NCI-H226 (cell line): ENCODE data around the gene NWD2.

Experiments
- DNase-seq: peaks from one replicate; pipeline ENCODE4 v3.0.0-alpha.2; 2015

Gene NWD2

DNA sequence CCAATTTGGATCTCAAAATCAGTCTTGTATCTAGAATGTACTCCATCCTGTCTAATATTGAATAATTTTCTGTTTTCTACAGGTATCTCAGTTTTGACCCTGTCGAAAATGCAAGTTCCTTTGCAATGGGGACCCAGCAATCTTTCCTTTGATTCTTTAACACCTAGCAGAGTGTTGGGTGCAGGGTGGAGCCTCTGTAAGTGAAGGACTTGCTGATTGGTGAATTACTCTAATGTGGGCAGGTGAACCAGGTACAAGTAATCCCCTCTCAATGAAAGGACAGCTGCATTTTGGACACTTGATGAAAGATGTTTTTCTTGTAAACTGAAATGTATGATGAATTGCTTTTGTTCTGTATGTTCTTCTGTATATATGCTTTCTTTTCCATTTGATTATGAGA lies 54.9 kb downstream of the NWD2 start:
- DNase-seq: no peak

GRCh38 chr4:37304612-37305011 lies 60.1 kb downstream of the NWD2 start:
- no peak for DNase-seq

DNA sequence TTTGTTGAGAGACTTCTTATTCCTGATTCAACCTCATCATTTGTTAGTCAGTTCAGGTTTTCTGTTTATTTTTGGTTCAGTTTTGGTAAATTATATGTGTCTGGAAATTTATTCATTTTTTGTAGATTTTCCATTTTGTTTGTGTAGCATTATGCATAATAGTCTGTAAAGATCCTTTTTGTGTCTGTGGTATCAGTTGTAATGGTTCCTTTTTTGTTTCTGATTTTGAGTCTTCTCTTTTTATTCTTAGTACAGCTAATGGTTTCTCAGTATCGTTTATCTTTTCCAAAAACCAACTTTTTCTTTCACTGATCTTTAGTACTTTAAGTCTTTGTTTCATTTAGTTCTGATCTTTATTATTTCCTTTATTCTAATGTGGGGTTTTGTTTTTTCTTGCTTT lies 61.4 kb downstream of the NWD2 start:
- no peak for DNase-seq

GRCh38 chr4:37317104-37317643 lies 72.6 kb downstream of the NWD2 start:
- no peak for DNase-seq

GRCh38 chr4:37320513-37321235 lies 76.1 kb downstream of the NWD2 start:
- DNase-seq: no peak

- DNase-seq: no peak
These were observed 77.6 kb downstream of the NWD2 start for GRCh38 chr4:37322122-37322521.

- DNase-seq: no peak
These were observed 80.0 kb downstream of the NWD2 start for GRCh38 chr4:37324546-37324945.

DNA sequence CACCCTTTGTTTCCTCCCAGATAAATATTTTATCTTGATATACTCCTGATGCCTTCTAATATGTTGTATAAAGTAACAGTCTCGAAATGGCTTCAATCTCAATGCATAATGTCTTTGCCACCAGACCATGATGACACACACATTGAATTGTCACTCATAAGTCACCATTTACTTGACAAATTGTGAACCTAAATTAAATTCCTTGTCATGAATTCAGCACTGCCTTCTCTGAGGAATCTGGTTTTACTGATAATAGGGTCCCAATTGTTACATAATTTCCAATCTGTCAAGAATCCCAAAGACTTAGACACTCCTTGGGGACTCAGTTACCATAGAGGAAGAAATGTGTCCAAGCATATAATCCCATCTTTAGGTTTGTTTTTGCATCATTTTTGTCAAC lies 82.3 kb downstream of the NWD2 start:
- DNase-seq: no peak

GRCh38 chr4:37338972-37339371 lies 94.4 kb downstream of the NWD2 start:
- DNase-seq: no peak

GRCh38 chr4:37358748-37359147 lies 114.2 kb downstream of the NWD2 start:
- DNase-seq: no peak

DNA sequence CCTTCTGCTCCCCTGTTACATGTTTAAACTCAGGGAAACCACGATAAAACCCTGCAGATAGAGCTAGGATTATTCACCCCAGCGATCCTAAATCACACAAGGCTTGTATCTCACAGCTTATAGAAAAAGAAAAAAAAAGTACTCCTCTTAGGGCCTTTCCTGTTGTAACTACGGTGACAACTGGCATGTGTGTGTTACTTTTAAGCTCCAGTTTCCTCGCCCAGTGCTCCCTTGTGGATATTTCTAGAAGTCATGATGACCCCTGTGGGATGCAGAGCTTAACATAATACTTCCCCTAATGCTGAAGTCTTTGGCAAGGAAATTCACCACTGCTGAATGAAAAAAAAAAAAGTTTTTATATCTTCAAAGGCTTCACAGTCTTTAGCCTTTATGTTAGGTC lies 114.7 kb downstream of the NWD2 start:
- no peak for DNase-seq

DNA sequence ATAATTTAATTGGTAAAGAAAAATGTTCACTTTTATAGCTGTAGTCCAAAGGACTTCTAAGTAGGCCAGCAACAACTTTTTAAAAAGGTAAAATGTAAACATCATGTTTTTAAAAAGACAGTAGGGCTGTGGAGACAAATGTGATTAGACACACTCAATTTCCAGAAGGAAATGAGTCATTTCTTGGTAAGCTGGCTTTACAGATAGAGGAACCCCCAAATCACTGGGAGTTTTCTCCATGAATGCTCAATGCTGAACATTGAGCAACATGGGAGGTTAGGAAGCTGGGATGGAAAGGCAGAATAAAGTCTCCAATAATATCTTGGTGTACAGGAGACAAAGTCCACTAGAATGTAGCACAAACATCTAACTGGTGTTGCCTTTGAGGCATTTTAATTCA lies 121.3 kb downstream of the NWD2 start:
- DNase-seq: peak; percentile 58

DNA sequence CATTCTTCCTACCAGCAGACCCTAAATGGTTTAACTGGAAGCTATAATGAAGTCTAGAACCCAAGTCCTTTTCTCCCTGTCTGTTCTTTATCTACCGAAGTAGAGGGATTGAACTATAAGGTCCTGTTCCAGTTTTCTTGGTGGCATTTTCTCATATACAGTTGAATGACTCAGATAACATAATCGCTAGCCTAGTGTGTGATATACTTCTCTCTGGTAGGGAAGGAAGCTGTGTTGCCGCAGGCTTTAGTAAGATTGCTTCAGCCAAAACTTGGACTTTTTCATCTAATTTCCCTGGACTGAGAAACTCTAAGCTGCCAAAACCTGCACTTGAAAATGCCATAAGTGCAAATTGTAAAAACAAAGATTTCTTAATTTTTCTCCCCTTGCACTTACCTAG lies 123.4 kb downstream of the NWD2 start:
- no peak for DNase-seq

DNA sequence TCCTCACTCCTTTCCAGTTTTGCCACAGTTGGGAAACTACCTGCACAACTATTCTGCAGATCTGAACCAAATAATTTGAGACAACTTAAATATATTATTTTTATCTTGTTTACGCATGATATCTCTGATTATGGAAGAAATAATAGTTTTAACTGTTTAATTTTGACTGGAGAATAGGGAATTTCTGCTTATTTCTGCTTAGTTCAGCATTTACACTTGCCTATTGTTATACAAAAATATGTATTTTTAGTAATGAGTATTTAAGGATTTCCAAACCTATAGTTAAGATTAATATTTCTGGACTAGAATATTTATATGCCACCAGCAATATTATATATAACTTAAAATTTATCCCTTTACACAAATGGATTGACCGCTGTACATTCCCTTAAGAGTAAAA lies 125.5 kb downstream of the NWD2 start:
- no peak for DNase-seq

DNA sequence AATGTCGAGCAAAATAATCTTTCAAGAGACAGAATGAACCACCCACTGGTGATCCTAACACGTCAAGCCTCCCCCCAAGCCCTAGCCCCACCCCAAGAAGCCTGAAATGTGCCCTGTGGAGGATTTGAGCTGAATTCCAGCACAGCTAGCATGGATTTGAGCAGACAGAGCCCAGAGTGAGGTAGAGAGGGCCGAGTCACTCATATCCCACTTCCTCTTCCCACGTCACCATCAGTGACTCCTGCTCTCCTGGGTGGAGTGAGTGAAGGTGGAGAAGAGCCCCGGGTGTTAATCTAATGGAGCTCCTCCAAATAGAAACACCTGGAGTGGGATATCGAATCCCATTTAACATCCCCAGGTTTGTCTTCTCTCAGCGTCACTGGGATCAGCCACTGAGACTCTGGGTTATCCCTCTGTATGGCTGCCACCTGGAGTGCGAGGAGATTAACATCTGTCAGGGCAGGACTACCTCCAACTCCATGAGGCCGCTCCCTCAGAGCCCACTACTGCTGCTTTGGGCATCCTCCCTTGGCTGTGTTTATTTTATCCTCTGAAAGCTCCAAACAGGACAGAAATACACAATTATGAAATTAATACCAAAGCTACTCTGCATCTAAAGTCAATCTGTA lies 136.6 kb downstream of the NWD2 start:
- DNase-seq: no peak

GRCh38 chr4:37383579-37384229 lies 139.2 kb downstream of the NWD2 start:
- no peak for DNase-seq

DNA sequence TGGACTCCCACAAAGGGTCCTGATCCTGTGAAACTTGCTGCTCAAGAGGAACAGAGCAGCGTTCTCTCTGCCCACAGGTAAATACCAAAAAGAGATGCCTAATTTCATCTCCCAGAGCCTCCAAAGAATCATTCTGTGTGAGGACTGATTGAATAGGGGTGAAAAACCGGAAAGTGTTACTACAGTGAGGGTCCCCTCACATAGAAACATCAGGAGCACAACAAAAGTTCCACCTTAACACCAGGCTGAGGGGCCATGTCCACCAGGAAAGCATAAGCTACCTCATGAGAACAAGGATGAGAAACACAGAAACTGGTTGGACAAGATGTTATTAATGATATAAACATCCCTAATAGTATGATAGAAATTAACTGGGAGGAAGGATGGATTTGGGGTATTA lies 140.9 kb downstream of the NWD2 start:
- DNase-seq: no peak

DNA sequence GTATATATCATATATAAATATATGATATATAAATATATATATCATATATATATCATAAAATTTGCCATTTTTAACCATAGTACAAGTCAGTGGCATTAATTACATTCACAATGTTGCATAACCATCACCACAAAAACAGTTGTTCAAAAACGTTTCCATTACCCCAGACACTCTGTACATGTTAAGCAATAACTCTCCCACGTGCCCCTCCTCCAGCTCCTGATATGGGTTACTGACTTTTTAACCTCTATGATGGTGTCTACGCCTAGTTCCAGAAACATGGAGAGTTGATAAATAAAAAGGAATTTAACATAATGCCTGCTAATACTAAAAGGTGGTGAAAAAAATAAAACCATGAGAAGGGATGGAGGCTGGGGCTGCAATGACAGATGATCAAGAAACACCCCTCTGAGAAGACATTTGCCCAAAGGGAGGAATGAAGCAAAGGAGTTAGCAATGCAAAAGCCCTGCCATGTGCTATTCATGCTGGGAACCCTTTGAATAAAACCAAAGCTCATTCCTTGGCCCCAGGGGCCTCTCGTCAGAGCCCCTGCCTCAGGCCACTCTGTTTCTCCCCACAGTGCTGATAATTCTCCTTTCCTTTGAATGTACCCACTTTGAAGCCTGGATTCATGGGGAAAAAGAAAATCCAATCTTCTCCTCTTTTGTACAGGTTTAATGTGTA lies 144.3 kb downstream of the NWD2 start:
- DNase-seq: peak; percentile 16

- DNase-seq: no peak
These were observed 144.8 kb downstream of the NWD2 start for GRCh38 chr4:37389366-37389765.

GRCh38 chr4:37389967-37390580 lies 145.5 kb downstream of the NWD2 start:
- peak; percentile 6 for DNase-seq

GRCh38 chr4:37392521-37393255 lies 148.1 kb downstream of the NWD2 start:
- no peak for DNase-seq

DNA sequence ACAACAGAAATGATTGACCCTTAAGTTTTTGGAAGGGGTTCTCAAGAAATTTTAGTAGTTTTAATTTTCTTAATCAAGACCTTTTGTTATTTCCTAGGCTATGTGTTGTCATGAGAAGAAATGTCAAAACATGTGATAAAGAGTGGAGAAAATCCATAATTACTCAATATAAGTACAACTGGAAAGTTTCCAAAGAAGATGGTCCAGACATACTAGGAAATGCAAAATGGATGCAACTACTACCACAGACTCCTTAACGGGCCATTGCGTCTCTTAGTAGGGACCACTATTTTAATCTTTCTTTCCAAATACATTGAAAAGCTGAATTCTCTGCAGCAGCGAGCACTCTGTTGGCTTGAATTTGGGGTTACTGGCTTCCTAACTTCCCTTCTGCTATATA lies 148.8 kb downstream of the NWD2 start:
- no peak for DNase-seq
